Ishikawa (cell line): ENCODE measurements around the gene HORMAD1.

ENCODE experiments used
- CEBPB ChIP-seq: IDR thresholded peaks from 2 replicates; pipeline ENCODE4 v1.6.1; 2012
- EGR1 ChIP-seq: IDR thresholded peaks from 2 replicates; pipeline ENCODE4 v1.6.1; 2012
- EP300 ChIP-seq: IDR thresholded peaks from 2 replicates; pipeline ENCODE4 v1.6.1; 2012; ENCODE audit warnings: borderline replicate concordance
- MAX ChIP-seq: IDR thresholded peaks from 2 replicates; pipeline ENCODE4 v1.6.1; 2012
- NFIC ChIP-seq: IDR thresholded peaks from 2 replicates; pipeline ENCODE4 v1.6.1; 2012
- RAD21 ChIP-seq: IDR thresholded peaks from 2 replicates; pipeline ENCODE4 v1.6.1; 2012; ENCODE audit warnings: low read depth
- REST ChIP-seq: IDR thresholded peaks from 2 replicates; pipeline ENCODE4 v1.6.1; 2012; ENCODE audit warnings: low read depth, mild to moderate bottlenecking
- TAF1 ChIP-seq: IDR thresholded peaks from 2 replicates; pipeline ENCODE4 v1.6.1; 2012; ENCODE audit warnings: low read depth, mild to moderate bottlenecking
- TCF12 ChIP-seq: IDR thresholded peaks from 2 replicates; pipeline ENCODE4 v1.6.1; 2012; ENCODE audit warnings: low read depth
- TEAD4 ChIP-seq: IDR thresholded peaks from 2 replicates; pipeline ENCODE4 v1.6.1; 2012
- YY1 ChIP-seq: IDR thresholded peaks from 2 replicates; pipeline ENCODE4 v1.6.1; 2012; ENCODE audit warnings: low read depth

GRCh38 chr1:150649441-150650075, 71.1 kb downstream of the HORMAD1 start:
- TF ChIP-seq MAX (no peak), TCF12 (no peak), TEAD4 (no peak), TAF1 (no peak), CEBPB (no peak), EP300 (no peak), NFIC (no peak), YY1 (no peak), EGR1 (no peak), REST (no peak), RAD21 (no peak)
